Panc1 (cell line): ENCODE measurements around the gene MAP3K15. TPM values are rescaled to one million over a fixed set of nuclear protein-coding genes. Genes with fewer than 3 reads are reported as not detected.

Experiments
- ATAC-seq: fragments of 200-7000 bp; cut with Tn5 transposase; 2 replicates; pipeline ENCODE4 v1.9.1; 2020; ENCODE audit warnings: mild to moderate bottlenecking, moderate library complexity
- BruUV-seq: library from RNA; stranded (reverse); fragments of 400-500 nt; replicated peaks from 2 replicates; lab custom pipeline; 2021; lab: Mats Ljungman, UMichigan
- CTCF ChIA-PET: fragments of 300-600 bp; sonication (Branson Sonifier 250); formaldehyde crosslinking; loops from one replicate; lab custom pipeline; 2022; ENCODE audit warnings: antibody characterized with exemption; lab: Charles Lee
- POLR2A ChIA-PET: fragments of 300-600 bp; sonication (Branson Sonifier 250); formaldehyde crosslinking; loops from one replicate; lab custom pipeline; 2022; ENCODE audit warnings: antibody characterized with exemption; lab: Charles Lee
- DNase-seq: peaks from one replicate; pipeline ENCODE4 v3.0.0-alpha.2; 2010; ENCODE audit warnings: low read depth, low spot score
- H3K27ac ChIP-seq: 2 replicates; pipeline ENCODE4 v1.5.1; 2011; ENCODE audit warnings: mild to moderate bottlenecking, low read length, inconsistent platforms
- H3K27me3 ChIP-seq: fragments of 200-500 bp; sonication (Bioruptor generic); 2 replicates; pipeline ENCODE4 v1.6.0; 2014; ENCODE audit warnings: low read length, inconsistent platforms; ENCODE audit not compliant: control insufficient read depth, insufficient read depth
- H3K36me3 ChIP-seq: fragments of 200-500 bp; sonication (Bioruptor generic); 2 replicates; pipeline ENCODE4 v1.5.1; 2014; ENCODE audit warnings: inconsistent platforms, mild to moderate bottlenecking, low read length, moderate library complexity; ENCODE audit not compliant: control insufficient read depth, insufficient read depth
- H3K4me1 ChIP-seq: 2 replicates; pipeline ENCODE4 v1.5.1; 2011; ENCODE audit warnings: inconsistent platforms, mild to moderate bottlenecking, low read length, moderate library complexity; ENCODE audit not compliant: control insufficient read depth, insufficient read depth
- H3K4me3 ChIP-seq, 2 experiments: 2 replicates each; pipeline ENCODE4 v1.5.1; 2011 to 2012; ENCODE audit warnings: low read depth in 2 of 2, low read length in 2 of 2, mild to moderate bottlenecking in 2 of 2, inconsistent platforms in 1 of 2, moderate library complexity in 1 of 2
- H3K9me3 ChIP-seq: fragments of 200-500 bp; sonication (Bioruptor generic); 2 replicates; pipeline ENCODE4 v1.5.1; 2014; ENCODE audit warnings: low read depth, mild to moderate bottlenecking, inconsistent platforms, low read length, moderate library complexity; ENCODE audit not compliant: control insufficient read depth, insufficient read depth
- POLR2AphosphoS5 ChIP-seq: IDR thresholded peaks from 2 replicates; pipeline ENCODE4 v1.6.1; 2012; ENCODE audit warnings: mild to moderate bottlenecking, low read depth, low read length, moderate library complexity
- SIN3A ChIP-seq: IDR thresholded peaks from 2 replicates; pipeline ENCODE4 v1.6.1; 2012; ENCODE audit warnings: low read depth, mild to moderate bottlenecking, low read length, moderate library complexity, borderline replicate concordance; ENCODE audit not compliant: insufficient read depth
- TCF7L2 ChIP-seq: IDR thresholded peaks from 2 replicates; pipeline ENCODE4 v1.6.1; 2011; ENCODE audit warnings: mild to moderate bottlenecking, low read depth, low read length, inconsistent platforms
- in situ Hi-C: cut with HindIII; loops from 2 replicates; pipeline ENCODE4 v1.10.0; 2016; ENCODE audit warnings: low sequenced_read_pairs, low pct_unique_long_range_greater_than_20kb
- intact Hi-C: fragments of 100-400 bp; cut with micrococcal nuclease; formaldehyde crosslinking; loops from one replicate; pipeline ENCODE4 v1.10.0; 2022; ENCODE audit not compliant: unreplicated experiment
- total RNA-seq: library from RNA; stranded (reverse); gene quantifications from one replicate; pipeline ENCODE4 v1.2.1, GENCODE V29; 2021; ENCODE audit not compliant: unreplicated experiment
- TF ChIP-seq, protein P1 (sequence below), 2 experiments: IDR thresholded peaks; 2 replicates each; pipeline ENCODE4 v1.6.1; 2011 to 2012; ENCODE audit warnings: low read depth in 2 of 2, control low read depth in 1 of 2, low read length in 1 of 2, mild to moderate bottlenecking in 1 of 2, moderate library complexity in 1 of 2; ENCODE audit not compliant: insufficient read depth in 1 of 2
- TF ChIP-seq, protein P2 (sequence below): fragments of 450-650 bp; IDR thresholded peaks from 2 replicates; pipeline ENCODE4 v1.5.1; 2017; ENCODE audit warnings: mild to moderate bottlenecking

The MAP3K15 gene
- total RNA-seq, 1 experiment from 2014 or later = 4.9 TPM

DNA sequence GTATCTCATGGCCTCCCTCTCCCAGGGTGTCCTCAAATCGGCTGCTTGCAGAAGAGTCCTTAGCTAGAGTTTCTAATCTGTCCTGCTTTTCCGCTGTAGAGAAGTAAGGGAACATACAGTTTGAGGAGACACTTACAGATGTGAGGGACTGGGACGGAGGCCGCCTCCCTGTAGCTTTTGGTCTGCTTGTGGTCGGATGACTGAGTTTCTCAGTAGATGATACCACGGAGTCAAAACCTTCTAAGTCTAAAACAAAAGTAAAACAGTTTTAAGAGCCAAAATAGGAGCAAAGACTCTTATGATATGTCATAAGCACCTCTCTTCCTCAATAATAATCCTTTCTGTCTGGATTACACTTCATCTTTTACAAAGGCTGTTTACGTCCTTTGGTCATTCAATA, 34.5 kb upstream of the MAP3K15 start:
- H3K4me3 ChIP-seq = no peak overlapping the region
- no peak for DNase-seq
- BruUV-seq = no TSS peak
- POLR2A ChIA-PET = no interaction called here
- no peaks in the 10 kb centered on the region for H3K4me1 ChIP-seq
- H3K9me3 ChIP-seq = no peaks in the 10 kb centered on the region
- no peak overlapping the region for H3K27ac ChIP-seq
- in situ Hi-C loops = no loop called here
- no peaks in the 10 kb centered on the region for H3K27me3 ChIP-seq
- no peaks in the 10 kb centered on the region for H3K36me3 ChIP-seq
- TF ChIP-seq, protein P1, sequence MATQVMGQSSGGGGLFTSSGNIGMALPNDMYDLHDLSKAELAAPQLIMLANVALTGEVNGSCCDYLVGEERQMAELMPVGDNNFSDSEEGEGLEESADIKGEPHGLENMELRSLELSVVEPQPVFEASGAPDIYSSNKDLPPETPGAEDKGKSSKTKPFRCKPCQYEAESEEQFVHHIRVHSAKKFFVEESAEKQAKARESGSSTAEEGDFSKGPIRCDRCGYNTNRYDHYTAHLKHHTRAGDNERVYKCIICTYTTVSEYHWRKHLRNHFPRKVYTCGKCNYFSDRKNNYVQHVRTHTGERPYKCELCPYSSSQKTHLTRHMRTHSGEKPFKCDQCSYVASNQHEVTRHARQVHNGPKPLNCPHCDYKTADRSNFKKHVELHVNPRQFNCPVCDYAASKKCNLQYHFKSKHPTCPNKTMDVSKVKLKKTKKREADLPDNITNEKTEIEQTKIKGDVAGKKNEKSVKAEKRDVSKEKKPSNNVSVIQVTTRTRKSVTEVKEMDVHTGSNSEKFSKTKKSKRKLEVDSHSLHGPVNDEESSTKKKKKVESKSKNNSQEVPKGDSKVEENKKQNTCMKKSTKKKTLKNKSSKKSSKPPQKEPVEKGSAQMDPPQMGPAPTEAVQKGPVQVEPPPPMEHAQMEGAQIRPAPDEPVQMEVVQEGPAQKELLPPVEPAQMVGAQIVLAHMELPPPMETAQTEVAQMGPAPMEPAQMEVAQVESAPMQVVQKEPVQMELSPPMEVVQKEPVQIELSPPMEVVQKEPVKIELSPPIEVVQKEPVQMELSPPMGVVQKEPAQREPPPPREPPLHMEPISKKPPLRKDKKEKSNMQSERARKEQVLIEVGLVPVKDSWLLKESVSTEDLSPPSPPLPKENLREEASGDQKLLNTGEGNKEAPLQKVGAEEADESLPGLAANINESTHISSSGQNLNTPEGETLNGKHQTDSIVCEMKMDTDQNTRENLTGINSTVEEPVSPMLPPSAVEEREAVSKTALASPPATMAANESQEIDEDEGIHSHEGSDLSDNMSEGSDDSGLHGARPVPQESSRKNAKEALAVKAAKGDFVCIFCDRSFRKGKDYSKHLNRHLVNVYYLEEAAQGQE (IDR thresholded peaks at IDR 0.05; ENCODE audit: insufficient read depth in 1 of 2, low read depth in 2 of 2, low read length in 1 of 2) = no peak
- no peak for TF ChIP-seq TCF7L2
- no peak for TF ChIP-seq SIN3A
- no peak for TF ChIP-seq POLR2AphosphoS5
- TF ChIP-seq, protein P2, sequence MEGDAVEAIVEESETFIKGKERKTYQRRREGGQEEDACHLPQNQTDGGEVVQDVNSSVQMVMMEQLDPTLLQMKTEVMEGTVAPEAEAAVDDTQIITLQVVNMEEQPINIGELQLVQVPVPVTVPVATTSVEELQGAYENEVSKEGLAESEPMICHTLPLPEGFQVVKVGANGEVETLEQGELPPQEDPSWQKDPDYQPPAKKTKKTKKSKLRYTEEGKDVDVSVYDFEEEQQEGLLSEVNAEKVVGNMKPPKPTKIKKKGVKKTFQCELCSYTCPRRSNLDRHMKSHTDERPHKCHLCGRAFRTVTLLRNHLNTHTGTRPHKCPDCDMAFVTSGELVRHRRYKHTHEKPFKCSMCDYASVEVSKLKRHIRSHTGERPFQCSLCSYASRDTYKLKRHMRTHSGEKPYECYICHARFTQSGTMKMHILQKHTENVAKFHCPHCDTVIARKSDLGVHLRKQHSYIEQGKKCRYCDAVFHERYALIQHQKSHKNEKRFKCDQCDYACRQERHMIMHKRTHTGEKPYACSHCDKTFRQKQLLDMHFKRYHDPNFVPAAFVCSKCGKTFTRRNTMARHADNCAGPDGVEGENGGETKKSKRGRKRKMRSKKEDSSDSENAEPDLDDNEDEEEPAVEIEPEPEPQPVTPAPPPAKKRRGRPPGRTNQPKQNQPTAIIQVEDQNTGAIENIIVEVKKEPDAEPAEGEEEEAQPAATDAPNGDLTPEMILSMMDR = no peak
- intact Hi-C loops = no loop called here
- CTCF ChIA-PET = no interaction called here
- ATAC-seq = no peak

GRCh38 chrX:19548934-19549333, 33.6 kb upstream of the MAP3K15 start:
- POLR2A ChIA-PET = no interaction called here
- intact Hi-C loops = no loop called here
- Histone ChIP-seq H3K9me3 (no peaks in the 10 kb centered on the region), H3K4me3 (no peak overlapping the region), H3K27ac (no peak overlapping the region), H3K27me3 (no peaks in the 10 kb centered on the region), H3K4me1 (no peaks in the 10 kb centered on the region), H3K36me3 (no peaks in the 10 kb centered on the region)
- no peak for ATAC-seq
- DNase-seq = no peak
- TF ChIP-seq TCF7L2 (no peak), SIN3A (no peak)
- in situ Hi-C loops = no loop called here
- BruUV-seq = no TSS peak
- CTCF ChIA-PET = no interaction called here

DNA sequence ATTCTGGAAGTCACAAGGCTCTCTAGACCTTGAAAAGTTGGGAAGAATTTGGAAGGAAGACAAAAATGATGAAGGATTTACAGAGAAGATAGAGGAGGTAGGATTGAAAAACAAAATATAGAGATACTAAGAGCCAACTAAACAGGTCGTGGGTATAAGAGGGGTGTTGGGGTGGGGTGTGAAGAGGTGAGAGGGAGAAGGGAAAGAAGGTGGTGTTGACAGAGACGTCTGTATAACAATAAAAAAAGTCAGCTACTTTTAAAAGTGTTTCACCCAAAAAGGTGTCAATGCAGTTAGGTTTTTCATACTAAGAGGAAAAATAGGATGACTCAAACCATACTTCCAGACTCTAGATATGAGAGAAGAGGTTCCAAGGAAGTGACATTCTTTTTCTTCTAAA, 33.0 kb upstream of the MAP3K15 start:
- in situ Hi-C loops (no loop called here), intact Hi-C loops (no loop called here)
- no peaks in the 10 kb centered on the region for H3K36me3 ChIP-seq
- ChIA-PET POLR2A (no interaction called here), CTCF (no interaction called here)
- no peaks in the 10 kb centered on the region for H3K4me1 ChIP-seq
- no peak overlapping the region for H3K4me3 ChIP-seq
- DNase-seq = no peak
- H3K9me3 ChIP-seq = no peaks in the 10 kb centered on the region
- H3K27me3 ChIP-seq = no peaks in the 10 kb centered on the region
- TF ChIP-seq POLR2AphosphoS5 = no peak
- TF ChIP-seq, protein P1 (IDR thresholded peaks at IDR 0.05; ENCODE audit: insufficient read depth in 1 of 2, low read depth in 2 of 2, low read length in 1 of 2) = no peak
- no peak for TF ChIP-seq SIN3A
- TF ChIP-seq, protein P2 = no peak
- no peak for TF ChIP-seq TCF7L2
- no peak overlapping the region for H3K27ac ChIP-seq
- ATAC-seq = no peak
- no TSS peak for BruUV-seq
